Panc1 (cell line): ENCODE results near the gene TRIM8. TPM values are rescaled to one million over a fixed set of nuclear protein-coding genes. Genes with fewer than 3 reads are reported as not detected.

ENCODE experiments used
- ATAC-seq: fragments of 200-7000 bp; cut with Tn5 transposase; 2 replicates; pipeline ENCODE4 v1.9.1; 2020; ENCODE audit warnings: mild to moderate bottlenecking, moderate library complexity
- BruUV-seq: library from RNA; stranded (reverse); fragments of 400-500 nt; replicated peaks from 2 replicates; lab custom pipeline; 2021; lab: Mats Ljungman, UMichigan
- CTCF ChIA-PET: fragments of 300-600 bp; sonication (Branson Sonifier 250); formaldehyde crosslinking; loops from one replicate; lab custom pipeline; 2022; ENCODE audit warnings: antibody characterized with exemption; lab: Charles Lee
- POLR2A ChIA-PET: fragments of 300-600 bp; sonication (Branson Sonifier 250); formaldehyde crosslinking; loops from one replicate; lab custom pipeline; 2022; ENCODE audit warnings: antibody characterized with exemption; lab: Charles Lee
- DNase-seq: peaks from one replicate; pipeline ENCODE4 v3.0.0-alpha.2; 2010; ENCODE audit warnings: low read depth, low spot score
- H3K27ac ChIP-seq: 2 replicates; pipeline ENCODE4 v1.5.1; 2011; ENCODE audit warnings: mild to moderate bottlenecking, low read length, inconsistent platforms
- H3K27me3 ChIP-seq: fragments of 200-500 bp; sonication (Bioruptor generic); 2 replicates; pipeline ENCODE4 v1.6.0; 2014; ENCODE audit warnings: low read length, inconsistent platforms; ENCODE audit not compliant: control insufficient read depth, insufficient read depth
- H3K36me3 ChIP-seq: fragments of 200-500 bp; sonication (Bioruptor generic); 2 replicates; pipeline ENCODE4 v1.5.1; 2014; ENCODE audit warnings: inconsistent platforms, mild to moderate bottlenecking, low read length, moderate library complexity; ENCODE audit not compliant: control insufficient read depth, insufficient read depth
- H3K4me1 ChIP-seq: 2 replicates; pipeline ENCODE4 v1.5.1; 2011; ENCODE audit warnings: inconsistent platforms, mild to moderate bottlenecking, low read length, moderate library complexity; ENCODE audit not compliant: control insufficient read depth, insufficient read depth
- H3K4me3 ChIP-seq, 2 experiments: 2 replicates each; pipeline ENCODE4 v1.5.1; 2011 to 2012; ENCODE audit warnings: low read depth in 2 of 2, low read length in 2 of 2, mild to moderate bottlenecking in 2 of 2, inconsistent platforms in 1 of 2, moderate library complexity in 1 of 2
- H3K9me3 ChIP-seq: fragments of 200-500 bp; sonication (Bioruptor generic); 2 replicates; pipeline ENCODE4 v1.5.1; 2014; ENCODE audit warnings: low read depth, mild to moderate bottlenecking, inconsistent platforms, low read length, moderate library complexity; ENCODE audit not compliant: control insufficient read depth, insufficient read depth
- CTCF ChIP-seq: fragments of 450-650 bp; IDR thresholded peaks from 2 replicates; pipeline ENCODE4 v1.5.1; 2017; ENCODE audit warnings: mild to moderate bottlenecking
- POLR2AphosphoS5 ChIP-seq: IDR thresholded peaks from 2 replicates; pipeline ENCODE4 v1.6.1; 2012; ENCODE audit warnings: mild to moderate bottlenecking, low read depth, low read length, moderate library complexity
- REST ChIP-seq, 2 experiments: IDR thresholded peaks; 2 replicates each; pipeline ENCODE4 v1.6.1; 2011 to 2012; ENCODE audit warnings: low read depth in 2 of 2, control low read depth in 1 of 2, low read length in 1 of 2, mild to moderate bottlenecking in 1 of 2, moderate library complexity in 1 of 2; ENCODE audit not compliant: insufficient read depth in 1 of 2
- SIN3A ChIP-seq: IDR thresholded peaks from 2 replicates; pipeline ENCODE4 v1.6.1; 2012; ENCODE audit warnings: low read depth, mild to moderate bottlenecking, low read length, moderate library complexity, borderline replicate concordance; ENCODE audit not compliant: insufficient read depth
- TCF7L2 ChIP-seq: IDR thresholded peaks from 2 replicates; pipeline ENCODE4 v1.6.1; 2011; ENCODE audit warnings: mild to moderate bottlenecking, low read depth, low read length, inconsistent platforms
- in situ Hi-C: cut with HindIII; loops from 2 replicates; pipeline ENCODE4 v1.10.0; 2016; ENCODE audit warnings: low sequenced_read_pairs, low pct_unique_long_range_greater_than_20kb
- intact Hi-C: fragments of 100-400 bp; cut with micrococcal nuclease; formaldehyde crosslinking; loops from one replicate; pipeline ENCODE4 v1.10.0; 2022; ENCODE audit not compliant: unreplicated experiment
- total RNA-seq: library from RNA; stranded (reverse); gene quantifications from one replicate; pipeline ENCODE4 v1.2.1, GENCODE V29; 2021; ENCODE audit not compliant: unreplicated experiment

The TRIM8 gene
- total RNA-seq, 1 experiment from 2014 or later = 54.4 TPM

GRCh38 chr10:102627291-102627735 lies 17.0 kb upstream of the TRIM8 start:
- Histone ChIP-seq H3K27me3 (no peaks in the 10 kb centered on the region), H3K36me3 (no peaks in the 10 kb centered on the region), H3K9me3 (no peaks in the 10 kb centered on the region), H3K4me3 (no peak overlapping the region), H3K4me1 (peaks cover 36% of the 10 kb centered on the region), H3K27ac (peak overlapping the region; percentile 69)
- in situ Hi-C loops (no loop called here), intact Hi-C loops (no loop called here)
- no peak for DNase-seq
- peak; percentile 11; the same call in 1 of the 2 replicates for ATAC-seq
- ChIA-PET POLR2A (interaction anchor here (0.5 kb wide), 1 partner anchor 67 kb away, joined by 3 read pairs; no protein-coding TSS in a partner anchor), CTCF (no interaction called here)
- TF ChIP-seq SIN3A = no peak
- no peak for TF ChIP-seq REST (IDR thresholded peaks at IDR 0.05; ENCODE audit: insufficient read depth in 1 of 2, low read depth in 2 of 2, low read length in 1 of 2)
- TF ChIP-seq CTCF = no peak
- TF ChIP-seq TCF7L2 = no peak
- no peak for TF ChIP-seq POLR2AphosphoS5
- no TSS peak for BruUV-seq

- H3K4me1 ChIP-seq = peaks cover 36% of the 10 kb centered on the region
- ATAC-seq (peak; percentile 57), DNase-seq (no peak)
- H3K27ac ChIP-seq = peak overlapping the region; percentile 69
- no peak for TF ChIP-seq REST (IDR thresholded peaks at IDR 0.05; ENCODE audit: insufficient read depth in 1 of 2, low read depth in 2 of 2, low read length in 1 of 2)
- no peak for TF ChIP-seq POLR2AphosphoS5
- no peak for TF ChIP-seq SIN3A
- H3K36me3 ChIP-seq = no peaks in the 10 kb centered on the region
- H3K27me3 ChIP-seq = no peaks in the 10 kb centered on the region
- no peak overlapping the region for H3K4me3 ChIP-seq
- POLR2A ChIA-PET = interaction anchor here (0.5 kb wide), 1 partner anchor 67 kb away, joined by 3 read pairs; no protein-coding TSS in a partner anchor
- H3K9me3 ChIP-seq = no peaks in the 10 kb centered on the region
- intact Hi-C loops = no loop called here
- CTCF ChIA-PET = no interaction called here
- BruUV-seq = no TSS peak
- in situ Hi-C loops = no loop called here
Measured at GRCh38 chr10:102627736-102628293, 16.5 kb upstream of the TRIM8 start.
